GM12878 (cell line): ENCODE measurements around the gene FJX1. TPM values are rescaled to one million over a fixed set of nuclear protein-coding genes. Genes with fewer than 3 reads are reported as not detected.

Source experiments
- ATAC-seq: fragments of 200-7000 bp; cut with Tn5 transposase; 3 replicates; pipeline ENCODE4 v1.9.1; 2020; ENCODE audit warnings: mild to moderate bottlenecking, moderate library complexity
- BruUV-seq: library from RNA; stranded (reverse); fragments of 400-500 nt; replicated peaks from 2 replicates; lab custom pipeline; 2021; lab: Mats Ljungman, UMichigan
- CTCF ChIA-PET: fragments of 300-600 bp; sonication (Branson Sonifier 250); formaldehyde crosslinking; extraction: SDS; loops from one replicate; lab custom pipeline; 2021; ENCODE audit warnings: inconsistent platforms; lab: Yijun Ruan, JAX
- POLR2A ChIA-PET: fragments of 350-600 bp; formaldehyde crosslinking; extraction: SDS; loops from one replicate; lab custom pipeline; 2021; ENCODE audit warnings: inconsistent platforms; lab: Charles Lee
- RAD21 ChIA-PET: fragments of 300-600 bp; sonication (Branson Sonifier 250); formaldehyde crosslinking; loops from one replicate; lab custom pipeline; 2023; ENCODE audit warnings: antibody characterized with exemption; ENCODE audit not compliant: unreplicated experiment; lab: Charles Lee
- SMC1A ChIA-PET: fragments of 300-600 bp; sonication (Branson Sonifier 250); formaldehyde crosslinking; loops from one replicate; lab custom pipeline; 2023; ENCODE audit not compliant: unreplicated experiment, uncharacterized antibody; lab: Charles Lee
- DNase-seq: peaks from one replicate; pipeline ENCODE4 v3.0.0-alpha.2; 2011; ENCODE audit warnings: low read depth, low spot score
- FAIRE-seq: peaks from 3 replicates; lab custom pipeline; 2011; peaks lifted over from hg19 to GRCh38; lab: Jason Lieb, UNC
- H2AFZ ChIP-seq: 2 replicates; pipeline ENCODE4 v1.6.0; 2011; ENCODE audit warnings: low read depth, low read length, control low read depth; ENCODE audit not compliant: control insufficient read depth
- H3K27ac ChIP-seq: 2 replicates; pipeline ENCODE4 v1.5.1; 2011; ENCODE audit warnings: control low read depth; ENCODE audit not compliant: control insufficient read depth, insufficient read depth
- H3K27me3 ChIP-seq, 2 experiments: replicated peaks in 1 of 2; 2 replicates each; pipeline versions ENCODE4 v1.6.0 to v1.6.1; 2011; ENCODE audit warnings: low read length in 1 of 2; ENCODE audit not compliant: control insufficient read depth in 2 of 2, insufficient read depth in 2 of 2
- H3K36me3 ChIP-seq, 2 experiments: 2 replicates each; pipeline ENCODE4 v1.5.1; 2011; ENCODE audit warnings: low read length in 1 of 2; ENCODE audit not compliant: control insufficient read depth in 2 of 2, insufficient read depth in 2 of 2
- H3K4me1 ChIP-seq: 2 replicates; pipeline ENCODE4 v1.6.1; 2011; ENCODE audit warnings: mild to moderate bottlenecking, low read length, moderate library complexity, mixed read lengths; ENCODE audit not compliant: control insufficient read depth, insufficient read depth
- H3K4me2 ChIP-seq: 2 replicates; pipeline ENCODE4 v1.6.0; 2011; ENCODE audit warnings: control low read depth; ENCODE audit not compliant: control insufficient read depth, insufficient read depth
- H3K4me3 ChIP-seq: fragments of 200-600 bp; sonication (generic); 2 replicates; pipeline ENCODE4 v1.5.1; 2016
- H3K79me2 ChIP-seq: 2 replicates; pipeline ENCODE4 v1.6.0; 2011; ENCODE audit warnings: low read length; ENCODE audit not compliant: control insufficient read depth, insufficient read depth
- H3K9ac ChIP-seq: 2 replicates; pipeline ENCODE4 v1.8.0; 2011; ENCODE audit warnings: low read length, control low read depth, mixed read lengths; ENCODE audit not compliant: control insufficient read depth, insufficient read depth
- H3K9me3 ChIP-seq: replicated peaks from 3 replicates; pipeline ENCODE4 v1.5.1; 2011; ENCODE audit warnings: mild to moderate bottlenecking, low read length; ENCODE audit not compliant: control insufficient read depth, insufficient read depth
- H4K20me1 ChIP-seq: 2 replicates; pipeline ENCODE4 v1.6.0; 2011; ENCODE audit not compliant: control insufficient read depth, insufficient read depth
- JUND ChIP-seq: IDR thresholded peaks from 2 replicates; pipeline ENCODE4 v1.6.1; 2012; ENCODE audit warnings: low read depth, mild to moderate bottlenecking, low read length, improper control_type of control experiment, moderate library complexity
- KAT2A ChIP-seq: conservative IDR thresholded peaks from 2 replicates; pipeline ENCODE4 v1.6.1; 2011; ENCODE audit warnings: low read depth, low read length; ENCODE audit not compliant: control insufficient read depth
- NBN ChIP-seq: fragments of 450-650 bp; IDR thresholded peaks from 2 replicates; pipeline ENCODE4 v1.6.1; 2016
- NFYA ChIP-seq: IDR thresholded peaks from 2 replicates; pipeline ENCODE4 v1.6.1; 2011; ENCODE audit warnings: low read depth, mild to moderate bottlenecking, low read length, improper control_type of control experiment, borderline replicate concordance
- SUPT20H ChIP-seq: IDR thresholded peaks from 2 replicates; pipeline ENCODE4 v1.6.1; 2011; ENCODE audit warnings: low read depth, mild to moderate bottlenecking, low read length, moderate library complexity, borderline replicate concordance; ENCODE audit not compliant: control insufficient read depth
- TCF12 ChIP-seq: IDR thresholded peaks from 2 replicates; pipeline ENCODE4 v1.6.1; 2011; ENCODE audit warnings: low read depth, mild to moderate bottlenecking, low read length
- ZNF207 ChIP-seq: fragments of 450-650 bp; IDR thresholded peaks from 2 replicates; pipeline ENCODE4 v1.6.1; 2014; ENCODE audit warnings: antibody characterized with exemption, mild to moderate bottlenecking, borderline replicate concordance
- ZNF274 ChIP-seq: IDR thresholded peaks from one replicate; pipeline ENCODE4 v1.8.0; 2011; ENCODE audit not compliant: insufficient read length, insufficient read depth
- WGBS: methylation state at CpG from one replicate; pipeline ENCODE4 v1.1.6; 2016; ENCODE audit warnings: low lambda C conversion rate; ENCODE audit not compliant: insufficient replicate concordance, insufficient coverage; ENCODE audit errors: missing lambda C conversion rate; 5-methylcytosine and 5-hydroxymethylcytosine counted together
- in situ Hi-C: fragments of 300-500 bp; cut with MboI; formaldehyde crosslinking; loops from 9 replicates; pipeline ENCODE4 v1.14.3; 2018; ENCODE audit warnings: mixed read lengths
- intact Hi-C: fragments of 100-400 bp; cut with micrococcal nuclease; formaldehyde crosslinking; loops from one replicate; pipeline ENCODE4 v1.14.2; 2022; ENCODE audit not compliant: unreplicated experiment
- polyA plus RNA-seq, 11 experiments: library from polyadenylated mRNA; depleted of rRNA in 4 of 11; unstranded in 6 of 11; stranded (reverse) in 5 of 11; fragments of >200 nt; fragmentation: Nextera tagmentation in 4 of 11; fragmentation: Illumina TruSeq in 1 of 11; extraction: Ambion mirVana in 4 of 11; extraction: Trizol in 1 of 11; gene quantifications; 1 replicate in 1 of 11; 2 replicates in 10 of 11; pipeline versions ENCODE4 v1.2.1 to v1.2.3, GENCODE V29; 2011 to 2016; ENCODE audit warnings: inconsistent platforms in 2 of 11, missing spikeins in 2 of 11, low read depth in 1 of 11
- total RNA-seq, 4 experiments: library from RNA; depleted of rRNA in 3 of 4; stranded (reverse); fragments of >200 nt in 3 of 4; fragmentation: Illumina TruSeq in 1 of 4; extraction: Trizol in 1 of 4; gene quantifications; 2 replicates each; pipeline versions ENCODE4 v1.2.1 to v1.2.3, GENCODE V29; 2013 to 2021
- TF ChIP-seq, protein P1 (sequence below): IDR thresholded peaks from 2 replicates; pipeline ENCODE4 v1.6.1; 2012; ENCODE audit warnings: low read length, inconsistent platforms

FJX1 gene
- total and polyA plus RNA-seq, 10 of the 15 experiments (the other 5 are each of a cell fraction or from before 2014, with no cell fraction given) = 1.7 to 26.1 (median 10.0) TPM

DNA sequence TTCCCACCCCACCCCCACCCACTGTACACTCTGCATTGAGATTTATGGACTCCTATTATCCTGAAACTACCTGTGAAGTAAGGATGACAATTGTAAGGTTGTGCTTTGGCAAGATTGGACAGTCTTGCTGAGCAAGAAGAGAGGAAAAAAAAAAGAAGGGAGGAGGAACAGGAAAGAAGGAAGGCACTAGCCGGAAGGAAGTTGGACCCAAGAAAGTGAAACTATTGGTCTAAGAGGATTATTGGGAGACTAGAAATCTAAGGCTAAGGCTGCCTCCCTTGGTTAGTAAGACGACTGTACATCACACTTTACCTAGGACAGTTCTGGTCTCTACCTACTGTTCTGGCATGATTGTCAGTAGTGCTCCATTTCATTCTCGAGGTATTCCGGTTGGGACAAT lies 32.2 kb downstream of the FJX1 start:
- ChIA-PET SMC1A (no interaction called here), CTCF (no interaction called here), POLR2A (no interaction called here), RAD21 (no interaction called here)
- no peak overlapping the region for H3K9ac ChIP-seq
- DNase-seq (no peak), FAIRE-seq (no peak), ATAC-seq (no peak)
- H3K9me3 ChIP-seq = no peaks in the 10 kb centered on the region
- no peak for TF ChIP-seq ZNF274
- no peak for TF ChIP-seq NBN
- no peak for TF ChIP-seq NFYA
- no peak for TF ChIP-seq TCF12
- TF ChIP-seq SUPT20H = no peak
- no peak for TF ChIP-seq JUND
- TF ChIP-seq ZNF207 = no peak
- TF ChIP-seq KAT2A = no peak
- TF ChIP-seq, protein P1, sequence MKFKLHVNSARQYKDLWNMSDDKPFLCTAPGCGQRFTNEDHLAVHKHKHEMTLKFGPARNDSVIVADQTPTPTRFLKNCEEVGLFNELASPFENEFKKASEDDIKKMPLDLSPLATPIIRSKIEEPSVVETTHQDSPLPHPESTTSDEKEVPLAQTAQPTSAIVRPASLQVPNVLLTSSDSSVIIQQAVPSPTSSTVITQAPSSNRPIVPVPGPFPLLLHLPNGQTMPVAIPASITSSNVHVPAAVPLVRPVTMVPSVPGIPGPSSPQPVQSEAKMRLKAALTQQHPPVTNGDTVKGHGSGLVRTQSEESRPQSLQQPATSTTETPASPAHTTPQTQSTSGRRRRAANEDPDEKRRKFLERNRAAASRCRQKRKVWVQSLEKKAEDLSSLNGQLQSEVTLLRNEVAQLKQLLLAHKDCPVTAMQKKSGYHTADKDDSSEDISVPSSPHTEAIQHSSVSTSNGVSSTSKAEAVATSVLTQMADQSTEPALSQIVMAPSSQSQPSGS = no peak
- no TSS peak for BruUV-seq
- in situ Hi-C loops (no loop called here), intact Hi-C loops (no loop called here)
- peaks cover 0 to 4% of the 10 kb centered on the region in 2 experiments; a peak in 1 of 4 replicates for H3K27me3 ChIP-seq
- no peaks in the 10 kb centered on the region for H3K36me3 ChIP-seq
- no peak overlapping the region for H2AFZ ChIP-seq
- WGBS = 50% methylated on average over 4 of the region's 4 CpGs
- no peaks in the 10 kb centered on the region for H3K79me2 ChIP-seq
- no peak overlapping the region for H3K4me3 ChIP-seq
- H4K20me1 ChIP-seq = no peaks in the 10 kb centered on the region
- no peak overlapping the region for H3K4me2 ChIP-seq
- H3K27ac ChIP-seq = no peak overlapping the region
- H3K4me1 ChIP-seq = no peaks in the 10 kb centered on the region
